Esophagus mucosa (tissue), 1 donor: ENCODE data around the gene C1QBP. TPM values are rescaled to one million over a fixed set of nuclear protein-coding genes. Genes with fewer than 3 reads are reported as not detected.
A peak's percentile ranks its signal among the peaks of the same experiment; 100 is the strongest.
"Not testable (repeated sequence)": the region's sequence is repeated elsewhere in the genome, so short reads cannot be mapped to it uniquely, and the experiment has no call there.

Source experiments
- ATAC-seq: fragments of 200-7000 bp; cut with Tn5 transposase; one replicate; pipeline ENCODE4 v1.9.1; 2020
- total RNA-seq: library from RNA; stranded (reverse); gene quantifications from one replicate; pipeline ENCODE4 v1.2.4, GENCODE V29; 2023
- donor health status: DM: yes; HTN: yes; CAD: no.

The C1QBP gene
- 183 TPM for total RNA-seq

- ATAC-seq: peak; percentile 96
These were observed at the start of gene C1QBP for GRCh38 chr17:5438716-5439445. Gene C1QBP (minus strand): TSS chr17:5439155. CDS start chr17:5439073, 82 bp downstream.

- ATAC-seq: no peak
These were observed 49.8 kb upstream of the C1QBP start for GRCh38 chr17:5488752-5489151.

DNA sequence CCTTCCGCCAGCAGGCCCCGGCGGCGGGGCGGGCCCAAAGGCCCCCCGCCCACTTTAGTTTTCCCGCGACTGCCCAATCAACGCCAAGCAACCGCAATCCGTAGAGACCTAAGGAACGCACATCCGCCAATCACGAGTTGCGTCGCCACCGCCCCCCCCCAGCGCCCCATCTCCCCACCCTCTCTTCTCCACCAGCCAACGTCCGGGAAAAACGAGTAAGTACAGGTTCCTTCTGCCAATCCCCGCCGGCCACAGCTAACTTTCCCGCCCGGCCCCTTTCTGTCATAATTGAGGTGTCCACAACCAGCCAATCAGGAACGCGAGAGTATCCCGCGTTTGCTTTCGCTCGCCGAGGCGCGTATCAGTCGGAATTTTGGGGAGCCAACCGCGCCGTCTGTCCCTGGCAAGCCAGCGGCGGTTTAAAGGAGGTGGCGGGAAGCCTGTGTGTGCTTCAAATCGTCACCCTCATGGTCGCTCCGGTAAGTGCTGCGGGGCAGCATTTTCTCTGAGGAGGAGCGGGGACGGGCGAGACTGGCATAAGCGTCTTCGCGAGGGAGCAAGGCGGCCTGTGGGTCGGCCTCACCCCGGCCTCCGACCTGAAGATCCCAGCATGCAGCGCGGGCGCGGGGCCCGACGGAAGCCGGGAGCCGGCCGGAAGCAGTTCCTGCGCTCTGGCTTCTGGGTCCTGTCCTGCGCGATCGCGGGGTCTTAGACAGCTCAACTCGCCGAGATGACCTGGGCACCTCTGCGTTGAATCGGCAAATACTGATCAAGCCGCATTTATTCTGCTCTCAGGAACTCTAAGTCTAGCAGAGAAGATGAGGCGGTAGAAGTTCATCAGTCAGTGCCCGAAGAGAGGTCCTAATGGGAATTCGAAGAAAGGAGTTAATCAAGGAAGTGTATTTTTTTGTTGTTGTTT, 47.5 kb upstream of the C1QBP start, which contains the start of gene MIS12:
Gene MIS12 (plus strand): TSS at position 361 of the 919 bp plus-strand sequence. CDS start 2,297 bp downstream, outside the sequence.
- peak; percentile 97 for ATAC-seq

GRCh38 chr17:5485270-5486205, 46.6 kb upstream of the C1QBP start, which contains the start of gene DERL2:
Gene DERL2 (minus strand): TSS chr17:5486178. CDS start chr17:5486161, 17 bp downstream.
- ATAC-seq: peak; percentile 30

DNA sequence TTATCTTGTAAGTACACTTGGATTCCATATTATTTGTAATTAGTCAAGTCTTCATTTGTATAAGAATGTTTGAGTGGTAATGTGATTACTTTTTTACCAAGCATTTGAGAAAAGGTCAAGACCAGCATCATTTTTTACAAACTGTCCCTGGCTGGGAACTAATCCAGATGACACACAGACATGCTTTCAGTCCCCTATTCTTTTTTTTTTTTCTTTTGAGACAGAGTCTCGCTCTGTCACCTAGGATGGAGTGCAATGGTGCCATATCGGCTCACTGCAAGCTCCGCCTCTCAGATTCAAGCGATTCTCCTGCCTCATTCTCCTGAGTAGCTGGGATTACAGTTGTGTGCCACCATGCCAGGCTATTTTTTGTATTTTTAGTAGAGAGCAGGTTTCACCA, 42.5 kb upstream of the C1QBP start:
- ATAC-seq: no peak

GRCh38 chr17:5480962-5481361, 42.0 kb upstream of the C1QBP start:
- ATAC-seq: no peak

GRCh38 chr17:5478992-5479391, 40.0 kb upstream of the C1QBP start:
- ATAC-seq: no peak

- no peak for ATAC-seq
These were observed 35.0 kb upstream of the C1QBP start for GRCh38 chr17:5473906-5474305.

DNA sequence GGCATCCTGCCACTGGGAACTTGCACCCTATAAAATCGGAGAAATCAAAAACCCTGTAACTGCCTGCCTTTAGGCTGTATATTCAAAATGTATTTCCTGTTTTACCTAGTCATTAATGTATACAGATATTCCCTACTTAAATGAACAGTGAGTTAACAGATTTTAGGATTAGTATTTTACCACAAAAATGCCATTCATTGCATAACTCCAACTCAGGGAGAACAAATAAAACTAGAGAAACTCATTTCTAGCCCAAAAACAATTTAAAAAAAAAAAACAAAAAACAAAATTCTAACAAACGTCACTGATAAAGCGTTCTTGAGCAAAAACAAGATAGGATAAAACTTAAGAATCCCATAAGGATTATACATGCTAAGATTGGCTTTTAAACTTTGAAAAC, 33.6 kb upstream of the C1QBP start:
- ATAC-seq: no peak

DNA sequence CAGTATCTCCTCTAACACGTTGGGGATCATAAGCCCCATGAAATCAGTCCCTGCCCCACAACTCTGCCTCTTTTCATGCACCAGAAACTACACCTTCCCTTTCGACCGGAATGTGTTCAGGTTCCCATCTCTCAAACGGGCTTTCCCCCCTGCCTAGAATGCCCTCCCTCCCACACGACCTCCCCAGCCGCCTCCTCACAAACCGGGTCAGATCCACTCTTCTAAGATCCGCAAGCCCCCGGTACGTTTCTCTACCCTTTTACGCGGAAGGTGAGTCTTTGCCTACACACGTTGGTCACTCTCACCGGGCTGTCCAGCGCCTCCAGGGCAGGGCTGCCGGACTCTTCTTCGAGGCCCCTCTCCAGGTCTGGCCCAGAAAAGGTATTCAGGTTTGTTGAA, 29.1 kb upstream of the C1QBP start:
- ATAC-seq: peak; percentile 14

- no peak for ATAC-seq
These were observed 28.5 kb upstream of the C1QBP start for GRCh38 chr17:5467416-5467815.

GRCh38 chr17:5466295-5466694, 27.3 kb upstream of the C1QBP start:
- ATAC-seq: no peak

- no peak for ATAC-seq
These were observed 26.0 kb upstream of the C1QBP start for GRCh38 chr17:5464717-5465507.

- no peak for ATAC-seq
These were observed 7.8 kb upstream of the C1QBP start for GRCh38 chr17:5446786-5447185.

DNA sequence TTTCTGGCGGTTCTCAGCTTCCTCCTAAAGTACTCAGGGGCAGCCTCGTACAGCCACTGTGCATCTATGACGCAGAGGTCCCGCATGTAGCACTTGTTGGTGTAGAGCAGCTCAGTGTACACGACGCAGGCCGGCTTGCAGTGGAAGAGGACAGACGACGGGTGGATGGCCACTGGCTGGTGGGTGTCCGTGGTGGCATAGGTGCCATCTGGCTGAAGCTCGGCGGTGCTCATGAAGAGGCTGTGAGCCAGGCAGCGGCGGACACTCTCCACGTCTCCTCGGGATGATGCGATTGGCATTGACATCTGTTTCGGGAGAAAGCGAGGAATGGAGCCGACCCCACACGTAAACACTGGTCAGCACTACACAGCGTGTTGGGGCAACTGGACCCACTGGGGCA, 5.3 kb upstream of the C1QBP start:
- ATAC-seq: no peak

DNA sequence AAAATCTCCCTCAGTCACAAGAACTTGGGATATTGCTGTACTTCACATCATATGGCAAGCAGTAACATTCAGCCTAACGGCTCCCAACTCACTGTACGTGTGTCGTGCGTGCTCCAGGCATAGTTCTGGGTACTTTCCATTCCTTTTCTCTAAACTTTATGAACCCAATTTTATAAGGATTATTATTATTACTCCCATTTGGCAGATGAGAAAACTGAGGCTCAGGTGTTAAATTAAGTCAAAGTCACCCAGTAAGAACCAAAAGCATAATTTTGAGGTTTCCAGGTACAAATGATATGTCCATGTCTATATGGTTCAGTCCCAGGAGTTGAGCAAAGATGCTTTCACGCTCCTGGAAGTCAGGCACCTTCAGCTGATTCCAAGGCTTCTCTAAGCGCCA, 4.8 kb upstream of the C1QBP start:
- ATAC-seq: no peak

- no peak for ATAC-seq
These were observed 450 bp upstream of the C1QBP start for GRCh38 chr17:5439446-5439764.

- ATAC-seq: no peak
These were observed 1.1 kb downstream of the C1QBP start for GRCh38 chr17:5437721-5438317.

DNA sequence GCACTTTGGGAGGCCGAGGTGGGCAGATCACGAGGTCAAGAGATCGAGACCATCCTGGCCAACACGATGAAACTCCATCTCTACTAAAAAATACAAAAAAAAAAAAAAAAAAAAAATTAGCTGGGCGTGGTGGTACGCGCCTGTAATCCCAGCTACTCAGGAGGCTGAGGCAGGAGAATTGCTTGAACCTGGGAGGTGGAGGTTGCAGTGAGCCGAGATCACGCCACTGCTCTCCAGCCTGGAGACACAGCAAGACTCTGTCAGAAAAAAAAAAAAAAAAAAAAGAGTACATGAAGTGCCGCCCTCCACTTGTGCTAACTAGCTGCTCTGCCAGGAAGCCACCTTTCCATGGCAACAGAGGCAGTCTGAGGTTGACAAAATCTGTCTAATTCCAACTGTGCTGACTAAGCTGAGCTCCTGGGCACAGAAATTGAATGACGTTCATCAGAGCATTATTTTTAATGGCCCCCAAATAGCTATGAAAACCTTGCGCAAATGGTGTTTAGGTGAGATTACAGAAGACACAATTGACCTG, 3.1 kb downstream of the C1QBP start:
- ATAC-seq: not testable (repeated sequence)

GRCh38 chr17:5434984-5435383, 4.0 kb downstream of the C1QBP start:
- ATAC-seq: no peak
